ENCODE measurements around the gene HEG1. TPM values are rescaled to one million over a fixed set of nuclear protein-coding genes. Genes with fewer than 3 reads are reported as not detected.

HEG1 gene
- total RNA-seq, 1 experiment from 2014 or later = 34.3 TPM

- ChIA-PET POLR2A (ENCODE audit: low non-redundant PET) (no interaction called here), CTCF (no interaction called here)
- H3K27ac ChIP-seq (ENCODE audit: low read depth, low read length, poor library complexity, severe bottlenecking) = peak overlapping the region; percentile 93
- no peak for TF ChIP-seq CTCF (conservative IDR thresholded peaks at IDR 0.05; ENCODE audit: low read depth, low read length)
- TF ChIP-seq EZH2 (IDR thresholded peaks at IDR 0.05; ENCODE audit: borderline replicate concordance, low read depth, low read length, poor library complexity, severe bottlenecking) = no peak
- no peaks in the 10 kb centered on the region for H3K27me3 ChIP-seq (replicated peaks; ENCODE audit: insufficient read depth, low read depth, low read length, poor library complexity)
- peak overlapping the region; percentile 26 for H3K4me3 ChIP-seq (ENCODE audit: low read depth, low read length, poor library complexity, severe bottlenecking)
- H3K36me3 ChIP-seq (ENCODE audit: insufficient read depth, low read length, poor library complexity, severe bottlenecking) = no peaks in the 10 kb centered on the region
- DNase-seq (ENCODE audit: low spot score) = no peak
- peaks cover 41% of the 10 kb centered on the region for H3K4me1 ChIP-seq (ENCODE audit: insufficient read depth, low read length, poor library complexity, severe bottlenecking)
- intact Hi-C loops (cut with micrococcal nuclease; ENCODE audit: unreplicated experiment) = no loop called here
- H3K9me3 ChIP-seq (ENCODE audit: low read depth, low read length, poor library complexity, severe bottlenecking) = no peaks in the 10 kb centered on the region
- no TSS peak for BruUV-seq (replicated peaks)
Observed at GRCh38 chr3:125051205-125051604, 4.6 kb downstream of the HEG1 start.

- Histone ChIP-seq H3K27me3 (replicated peaks; ENCODE audit: insufficient read depth, low read depth, low read length, poor library complexity) (no peaks in the 10 kb centered on the region), H3K4me1 (ENCODE audit: insufficient read depth, low read length, poor library complexity, severe bottlenecking) (peaks cover 47% of the 10 kb centered on the region), H3K4me3 (ENCODE audit: low read depth, low read length, poor library complexity, severe bottlenecking) (no peak overlapping the region), H3K9me3 (ENCODE audit: low read depth, low read length, poor library complexity, severe bottlenecking) (no peaks in the 10 kb centered on the region), H3K27ac (ENCODE audit: low read depth, low read length, poor library complexity, severe bottlenecking) (no peak overlapping the region), H3K36me3 (ENCODE audit: insufficient read depth, low read length, poor library complexity, severe bottlenecking) (no peaks in the 10 kb centered on the region)
- ChIA-PET POLR2A (ENCODE audit: low non-redundant PET) (no interaction called here), CTCF (no interaction called here)
- no peak for TF ChIP-seq CTCF (conservative IDR thresholded peaks at IDR 0.05; ENCODE audit: low read depth, low read length)
- no peak for TF ChIP-seq EZH2 (IDR thresholded peaks at IDR 0.05; ENCODE audit: borderline replicate concordance, low read depth, low read length, poor library complexity, severe bottlenecking)
- no peak for DNase-seq (ENCODE audit: low spot score)
- intact Hi-C loops (cut with micrococcal nuclease; ENCODE audit: unreplicated experiment) = no loop called here
- no TSS peak for BruUV-seq (replicated peaks)
Observed at GRCh38 chr3:125050488-125051090, 5.2 kb downstream of the HEG1 start.

GRCh38 chr3:125048282-125048681 lies 7.5 kb downstream of the HEG1 start:
- ChIA-PET POLR2A (ENCODE audit: low non-redundant PET) (no interaction called here), CTCF (no interaction called here)
- intact Hi-C loops (cut with micrococcal nuclease; ENCODE audit: unreplicated experiment) = no loop called here

More at GRCh38 chr3:125048282-125048681, 7.5 kb downstream of the HEG1 start:
- BruUV-seq (replicated peaks) = no TSS peak
- H3K27me3 ChIP-seq (replicated peaks; ENCODE audit: insufficient read depth, low read depth, low read length, poor library complexity) = no peaks in the 10 kb centered on the region
- no peaks in the 10 kb centered on the region for H3K36me3 ChIP-seq (ENCODE audit: insufficient read depth, low read length, poor library complexity, severe bottlenecking)
- peaks cover 44% of the 10 kb centered on the region for H3K4me1 ChIP-seq (ENCODE audit: insufficient read depth, low read length, poor library complexity, severe bottlenecking)
- no peaks in the 10 kb centered on the region for H3K9me3 ChIP-seq (ENCODE audit: low read depth, low read length, poor library complexity, severe bottlenecking)
- H3K27ac ChIP-seq (ENCODE audit: low read depth, low read length, poor library complexity, severe bottlenecking) = no peak overlapping the region
- DNase-seq (ENCODE audit: low spot score) = no peak
- TF ChIP-seq EZH2 (IDR thresholded peaks at IDR 0.05; ENCODE audit: borderline replicate concordance, low read depth, low read length, poor library complexity, severe bottlenecking) = no peak
- TF ChIP-seq CTCF (conservative IDR thresholded peaks at IDR 0.05; ENCODE audit: low read depth, low read length) = no peak
- H3K4me3 ChIP-seq (ENCODE audit: low read depth, low read length, poor library complexity, severe bottlenecking) = no peak overlapping the region

Measured in A673 (cell line).